ENCODE results near the gene HDGFL3. TPM values are rescaled to one million over a fixed set of nuclear protein-coding genes. Genes with fewer than 3 reads are reported as not detected.

HDGFL3 gene
- total RNA-seq, 4 donors from 2014 or later = 3.7 to 47.7 (median 17.1) TPM

- no peaks in the 10 kb centered on the region for H3K27me3 ChIP-seq
- intact Hi-C loops (cut with DNase I) = no loop called here
- peaks cover 0 to 27% (median 0%) of the 10 kb centered on the region in 3 donors for H3K9me3 ChIP-seq
- no peak overlapping the region for H3K4me3 ChIP-seq
- no peak for DNase-seq
- no peak overlapping the region for H3K27ac ChIP-seq
- no peaks in the 10 kb centered on the region for H3K4me1 ChIP-seq
- 80 to 91% methylated on average over 1 of the region's 1 CpG for WGBS, 2 donors
- TF ChIP-seq, protein P1, sequence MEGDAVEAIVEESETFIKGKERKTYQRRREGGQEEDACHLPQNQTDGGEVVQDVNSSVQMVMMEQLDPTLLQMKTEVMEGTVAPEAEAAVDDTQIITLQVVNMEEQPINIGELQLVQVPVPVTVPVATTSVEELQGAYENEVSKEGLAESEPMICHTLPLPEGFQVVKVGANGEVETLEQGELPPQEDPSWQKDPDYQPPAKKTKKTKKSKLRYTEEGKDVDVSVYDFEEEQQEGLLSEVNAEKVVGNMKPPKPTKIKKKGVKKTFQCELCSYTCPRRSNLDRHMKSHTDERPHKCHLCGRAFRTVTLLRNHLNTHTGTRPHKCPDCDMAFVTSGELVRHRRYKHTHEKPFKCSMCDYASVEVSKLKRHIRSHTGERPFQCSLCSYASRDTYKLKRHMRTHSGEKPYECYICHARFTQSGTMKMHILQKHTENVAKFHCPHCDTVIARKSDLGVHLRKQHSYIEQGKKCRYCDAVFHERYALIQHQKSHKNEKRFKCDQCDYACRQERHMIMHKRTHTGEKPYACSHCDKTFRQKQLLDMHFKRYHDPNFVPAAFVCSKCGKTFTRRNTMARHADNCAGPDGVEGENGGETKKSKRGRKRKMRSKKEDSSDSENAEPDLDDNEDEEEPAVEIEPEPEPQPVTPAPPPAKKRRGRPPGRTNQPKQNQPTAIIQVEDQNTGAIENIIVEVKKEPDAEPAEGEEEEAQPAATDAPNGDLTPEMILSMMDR (IDR thresholded peaks at IDR 0.05) = no peak
- H3K36me3 ChIP-seq = peaks cover 0 to 12% (median 0%) of the 10 kb centered on the region in 3 donors
Measured at GRCh38 chr15:83164111-83164770, 43.4 kb downstream of the HDGFL3 start.

DNA sequence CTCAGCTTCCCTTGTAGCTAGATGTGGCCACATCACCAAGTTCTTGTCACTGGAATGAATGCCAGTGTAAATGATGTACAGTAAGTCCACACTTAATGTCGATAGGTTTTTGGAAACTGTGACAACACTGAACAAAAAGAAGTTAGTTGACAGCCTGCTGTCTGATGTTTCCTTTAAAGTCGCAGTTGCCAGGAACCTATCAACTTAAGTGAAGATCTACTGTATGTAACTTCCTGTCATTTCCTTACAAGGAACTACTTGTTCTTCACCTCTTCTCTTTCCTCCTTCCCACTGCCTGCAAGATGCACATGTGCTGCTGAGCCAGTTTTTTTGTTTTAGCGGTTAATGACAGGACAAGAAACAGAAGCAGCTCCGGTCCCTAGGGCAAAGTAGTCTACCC lies 44.6 kb downstream of the HDGFL3 start:
- Histone ChIP-seq H3K4me1 (no peaks in the 10 kb centered on the region), H3K36me3 (peaks cover 0 to 12% (median 0%) of the 10 kb centered on the region in 3 donors), H3K9me3 (peaks cover 0 to 27% (median 0%) of the 10 kb centered on the region in 3 donors), H3K27me3 (no peaks in the 10 kb centered on the region), H3K27ac (no peak overlapping the region), H3K4me3 (no peak overlapping the region)
- WGBS, 2 donors = 64 to 73% methylated on average over 4 of the region's 4 CpGs
- intact Hi-C loops (cut with DNase I) = no loop called here
- TF ChIP-seq, protein P1 (IDR thresholded peaks at IDR 0.05) = no peak
- TF ChIP-seq POLR2A (IDR thresholded peaks at IDR 0.05) = no peak
- no peak for DNase-seq

DNA sequence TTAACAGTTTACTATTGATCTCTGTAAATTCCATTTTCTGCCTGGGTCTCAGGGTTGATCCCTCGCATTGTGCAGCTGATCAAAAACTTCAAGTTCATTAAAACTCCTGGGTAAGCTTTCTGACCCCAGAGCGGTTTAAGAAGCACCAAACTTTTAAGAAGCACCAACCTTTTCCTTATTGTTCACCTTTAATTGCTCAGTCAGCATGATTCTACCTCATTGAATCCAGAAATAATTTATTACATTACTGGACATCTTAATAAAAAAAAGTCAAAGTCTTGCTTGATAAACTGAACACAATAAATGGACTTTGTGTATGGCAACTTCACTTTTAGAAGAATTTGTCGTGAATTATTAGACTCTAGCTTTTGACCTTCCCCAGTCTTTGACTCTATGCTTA lies 46.9 kb downstream of the HDGFL3 start:
- WGBS, 2 donors = 87 to 93% methylated on average over 3 of the region's 3 CpGs
- intact Hi-C loops (cut with DNase I) = no loop called here
- Histone ChIP-seq H3K4me3 (no peak overlapping the region), H3K27ac (no peak overlapping the region), H3K9me3 (peaks cover 0 to 5% (median 0%) of the 10 kb centered on the region in 3 donors), H3K27me3 (no peaks in the 10 kb centered on the region), H3K36me3 (peaks cover 0 to 33% (median 0%) of the 10 kb centered on the region in 3 donors), H3K4me1 (no peaks in the 10 kb centered on the region)
- no peak for DNase-seq
- TF ChIP-seq POLR2A (IDR thresholded peaks at IDR 0.05) = no peak
- TF ChIP-seq, protein P1 (IDR thresholded peaks at IDR 0.05) = no peak

- 79 to 82% methylated on average over 1 of the region's 1 CpG for WGBS, 2 donors
- TF ChIP-seq, protein P1 (IDR thresholded peaks at IDR 0.05) = no peak
- TF ChIP-seq POLR2A (IDR thresholded peaks at IDR 0.05) = no peak
- no peak for DNase-seq
- H3K4me3 ChIP-seq = no peak overlapping the region
- no peaks in the 10 kb centered on the region for H3K4me1 ChIP-seq
- H3K36me3 ChIP-seq = peaks cover 0 to 35% (median 0%) of the 10 kb centered on the region in 3 donors
- intact Hi-C loops (cut with DNase I) = no loop called here
- H3K9me3 ChIP-seq = no peaks in the 10 kb centered on the region
- no peaks in the 10 kb centered on the region for H3K27me3 ChIP-seq
- H3K27ac ChIP-seq = no peak overlapping the region
Measured at GRCh38 chr15:83158393-83158792, 49.2 kb downstream of the HDGFL3 start.

- Histone ChIP-seq H3K9me3 (no peaks in the 10 kb centered on the region), H3K27me3 (no peaks in the 10 kb centered on the region), H3K27ac (no peak overlapping the region), H3K36me3 (peaks cover 0 to 35% (median 0%) of the 10 kb centered on the region in 3 donors), H3K4me3 (no peak overlapping the region), H3K4me1 (no peaks in the 10 kb centered on the region)
- intact Hi-C loops (cut with DNase I) = no loop called here
- no peak for DNase-seq
- TF ChIP-seq, protein P1 (IDR thresholded peaks at IDR 0.05) = no peak
- TF ChIP-seq POLR2A (IDR thresholded peaks at IDR 0.05) = no peak
- 40 to 61% methylated on average over 1 of the region's 1 CpG for WGBS, 2 donors
Measured at GRCh38 chr15:83155942-83156341, 51.7 kb downstream of the HDGFL3 start.

All from esophagus squamous epithelium (tissue), 5 donors.